CD14-positive monocyte (primary cell): Measurements from ENCODE around the gene ABCG1. TPM values are rescaled to one million over a fixed set of nuclear protein-coding genes. Genes with fewer than 3 reads are reported as not detected.

Experiments used
- DNase-seq, 3 donors: peaks; one replicate each; pipeline ENCODE4 v3.0.0-alpha.2; 2011 to 2022
- H2AFZ ChIP-seq: 2 replicates; pipeline ENCODE4 v1.6.0; 2012; ENCODE audit warnings: mild to moderate bottlenecking, low read depth, low read length, inconsistent platforms; ENCODE audit not compliant: insufficient read depth, poor library complexity, severe bottlenecking
- H3K27ac ChIP-seq, 2 donors: 1 replicate in 1 of 2; 2 replicates in 1 of 2; pipeline ENCODE4 v1.5.1; 2012 to 2013; ENCODE audit warnings: low read length in 2 of 2, control low read depth in 1 of 2, inconsistent platforms in 1 of 2, low read depth in 1 of 2, mild to moderate bottlenecking in 1 of 2
- H3K27me3 ChIP-seq, 2 donors: one replicate each; pipeline versions ENCODE4 v1.6.0 to v1.6.1; 2011 to 2013; ENCODE audit warnings: low read length in 2 of 2; ENCODE audit not compliant: control insufficient read depth in 2 of 2, insufficient read depth in 2 of 2
- H3K36me3 ChIP-seq, 2 donors: replicated peaks in 1 of 2; 1 replicate in 1 of 2; 2 replicates in 1 of 2; pipeline versions ENCODE4 v1.5.1 to v1.6.1; 2012 to 2013; ENCODE audit warnings: low read length in 2 of 2, control low read depth in 1 of 2, inconsistent platforms in 1 of 2, mild to moderate bottlenecking in 1 of 2; ENCODE audit not compliant: insufficient read depth in 2 of 2, control insufficient read depth in 1 of 2
- H3K4me1 ChIP-seq, 2 donors: 1 replicate in 1 of 2; 2 replicates in 1 of 2; pipeline versions ENCODE4 v1.5.1 to v1.6.1; 2012 to 2013; ENCODE audit warnings: low read length in 2 of 2, control low read depth in 1 of 2, inconsistent platforms in 1 of 2, mild to moderate bottlenecking in 1 of 2, moderate library complexity in 1 of 2; ENCODE audit not compliant: insufficient read depth in 2 of 2, control insufficient read depth in 1 of 2
- H3K4me2 ChIP-seq: replicated peaks from 2 replicates; pipeline ENCODE3; 2012; ENCODE audit warnings: low read length, moderate library complexity, mild to moderate bottlenecking; ENCODE audit not compliant: poor library complexity, severe bottlenecking; ENCODE audit errors: extremely low read depth
- H3K4me3 ChIP-seq, 3 experiments: fragments of 200-600 bp in 1 of 3; sonication (generic) in 1 of 3; replicated peaks in 1 of 3; 1 replicate in 2 of 3; 2 replicates in 1 of 3; pipeline ENCODE4 v1.5.1; 2011 to 2013; ENCODE audit warnings: low read length in 3 of 3, mild to moderate bottlenecking in 3 of 3, control low read depth in 2 of 3, low read depth in 2 of 3, inconsistent platforms in 1 of 3, moderate library complexity in 1 of 3
- H3K79me2 ChIP-seq: 2 replicates; pipeline ENCODE4 v1.6.0; 2012; ENCODE audit warnings: mild to moderate bottlenecking, control low read depth, inconsistent platforms, low read length, moderate library complexity; ENCODE audit not compliant: insufficient read depth
- H3K9ac ChIP-seq: 2 replicates; pipeline ENCODE4 v1.6.0; 2017; ENCODE audit warnings: low read length, mild to moderate bottlenecking; ENCODE audit not compliant: insufficient read depth, poor library complexity, severe bottlenecking
- H3K9me3 ChIP-seq, 2 donors: replicated peaks in 1 of 2; 1 replicate in 1 of 2; 2 replicates in 1 of 2; pipeline versions ENCODE4 v1.5.1 to v1.6.1; 2012 to 2013; ENCODE audit warnings: low read length in 2 of 2, control low read depth in 1 of 2; ENCODE audit not compliant: control insufficient read depth in 1 of 2, insufficient read depth in 1 of 2
- H4K20me1 ChIP-seq: 2 replicates; pipeline ENCODE4 v1.6.0; 2012; ENCODE audit warnings: mild to moderate bottlenecking, low read length, control low read depth, moderate library complexity; ENCODE audit not compliant: insufficient read depth
- H3K27ac Mint-ChIP-seq, 7 donors: one replicate each; pipeline ENCODE4 v1.8.0; 2020; ENCODE audit warnings: mild to moderate bottlenecking in 7 of 7, mixed read lengths in 7 of 7, moderate library complexity in 6 of 7, inconsistent platforms in 2 of 7
- H3K27me3 Mint-ChIP-seq, 3 donors: one replicate each; pipeline ENCODE4 v1.8.0; 2021 to 2022; ENCODE audit warnings: low read depth in 3 of 3, mild to moderate bottlenecking in 3 of 3, mixed read lengths in 3 of 3, moderate library complexity in 3 of 3, inconsistent platforms in 1 of 3
- H3K36me3 Mint-ChIP-seq, 2 donors: one replicate each; pipeline ENCODE4 v1.8.0; 2020; ENCODE audit warnings: mixed read lengths in 2 of 2, inconsistent platforms in 1 of 2, mild to moderate bottlenecking in 1 of 2
- H3K4me1 Mint-ChIP-seq: one replicate; pipeline ENCODE4 v1.8.0; 2020; ENCODE audit warnings: mild to moderate bottlenecking, mixed read lengths
- H3K4me3 Mint-ChIP-seq, 2 donors: one replicate each; pipeline ENCODE4 v1.8.0; 2020; ENCODE audit warnings: mild to moderate bottlenecking in 2 of 2, mixed read lengths in 2 of 2, moderate library complexity in 1 of 2
- H3K9me3 Mint-ChIP-seq, 7 donors: one replicate each; pipeline ENCODE4 v1.8.0; 2020 to 2022; ENCODE audit warnings: mixed read lengths in 7 of 7, mild to moderate bottlenecking in 6 of 7, moderate library complexity in 6 of 7, inconsistent platforms in 2 of 7
- WGBS: methylation state at CpG from one replicate; pipeline ENCODE4 v1.1.5; 2013; ENCODE audit warnings: missing lambda C conversion rate; ENCODE audit not compliant: insufficient coverage; 5-methylcytosine and 5-hydroxymethylcytosine counted together
- intact Hi-C, 2 donors: fragments of 100-400 bp; cut with micrococcal nuclease; formaldehyde crosslinking; loops; one replicate each; pipeline versions ENCODE4 v1.15.0 to v1.15.1; 2023
- polyA plus RNA-seq, 3 donors: library from polyadenylated mRNA; depleted of rRNA in 1 of 3; unstranded in 2 of 3; stranded (reverse) in 1 of 3; fragments of 300-500 nt in 2 of 3; fragments of >200 nt in 1 of 3; fragmentation: Illumina TruSeq in 2 of 3; gene quantifications; 1 replicate in 2 of 3; 2 replicates in 1 of 3; pipeline ENCODE4 v1.2.3, GENCODE V29; 2012 to 2021
- TF ChIP-seq, protein P1 (sequence below): fragments of 200-600 bp; IDR thresholded peaks from one replicate; pipeline ENCODE4 v1.8.0; 2022; ENCODE audit warnings: antibody characterized with exemption, mild to moderate bottlenecking

Gene ABCG1
- polyA plus RNA-seq, 3 donors = 3.0 to 5.2 (median 3.5) TPM

DNA sequence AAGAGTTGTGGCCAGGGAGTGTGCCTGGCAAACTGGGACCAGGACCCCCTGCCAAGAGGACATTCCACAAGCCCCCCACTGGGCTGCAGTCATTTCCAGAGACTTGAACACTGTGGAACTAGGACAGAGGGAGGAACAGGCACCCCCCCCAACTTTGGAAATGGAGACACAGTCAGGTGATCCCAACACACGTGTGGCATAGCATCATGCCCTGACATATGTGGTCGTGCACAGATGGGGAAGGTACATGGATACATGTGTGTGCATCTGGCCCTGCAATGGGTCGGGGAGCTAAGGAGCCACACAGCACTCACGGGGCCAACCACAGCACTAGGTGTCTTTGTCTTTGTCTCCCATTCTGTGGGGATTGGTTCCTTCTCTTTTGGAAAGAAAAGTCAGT, 102.9 kb downstream of the ABCG1 start:
- H3K4me2 ChIP-seq = no peak overlapping the region
- peaks cover 0 to 6% (median 0%) of the 10 kb centered on the region in 7 donors for H3K9me3 Mint-ChIP-seq
- TF ChIP-seq, protein P1, sequence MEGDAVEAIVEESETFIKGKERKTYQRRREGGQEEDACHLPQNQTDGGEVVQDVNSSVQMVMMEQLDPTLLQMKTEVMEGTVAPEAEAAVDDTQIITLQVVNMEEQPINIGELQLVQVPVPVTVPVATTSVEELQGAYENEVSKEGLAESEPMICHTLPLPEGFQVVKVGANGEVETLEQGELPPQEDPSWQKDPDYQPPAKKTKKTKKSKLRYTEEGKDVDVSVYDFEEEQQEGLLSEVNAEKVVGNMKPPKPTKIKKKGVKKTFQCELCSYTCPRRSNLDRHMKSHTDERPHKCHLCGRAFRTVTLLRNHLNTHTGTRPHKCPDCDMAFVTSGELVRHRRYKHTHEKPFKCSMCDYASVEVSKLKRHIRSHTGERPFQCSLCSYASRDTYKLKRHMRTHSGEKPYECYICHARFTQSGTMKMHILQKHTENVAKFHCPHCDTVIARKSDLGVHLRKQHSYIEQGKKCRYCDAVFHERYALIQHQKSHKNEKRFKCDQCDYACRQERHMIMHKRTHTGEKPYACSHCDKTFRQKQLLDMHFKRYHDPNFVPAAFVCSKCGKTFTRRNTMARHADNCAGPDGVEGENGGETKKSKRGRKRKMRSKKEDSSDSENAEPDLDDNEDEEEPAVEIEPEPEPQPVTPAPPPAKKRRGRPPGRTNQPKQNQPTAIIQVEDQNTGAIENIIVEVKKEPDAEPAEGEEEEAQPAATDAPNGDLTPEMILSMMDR = no peak
- H3K4me1 ChIP-seq = peaks cover 16 to 22% of the 10 kb centered on the region in 2 donors
- peaks cover 21% of the 10 kb centered on the region for H3K4me1 Mint-ChIP-seq
- H3K36me3 ChIP-seq = no peaks in the 10 kb centered on the region
- no peak overlapping the region for H3K4me3 Mint-ChIP-seq
- H3K4me3 ChIP-seq = no peak overlapping the region
- H4K20me1 ChIP-seq = no peaks in the 10 kb centered on the region
- DNase-seq = no peak
- H3K27me3 ChIP-seq = no peaks in the 10 kb centered on the region
- H3K9ac ChIP-seq = no peak overlapping the region
- H3K9me3 ChIP-seq = no peaks in the 10 kb centered on the region
- H2AFZ ChIP-seq = no peak overlapping the region
- no peaks in the 10 kb centered on the region for H3K36me3 Mint-ChIP-seq
- H3K27me3 Mint-ChIP-seq = peaks cover 0 to 7% (median 7%) of the 10 kb centered on the region in 3 donors
- WGBS = 91% methylated on average over 4 of the region's 4 CpGs
- no peak overlapping the region for H3K27ac ChIP-seq
- no peaks in the 10 kb centered on the region for H3K79me2 ChIP-seq
- intact Hi-C loops = no loop called here
- H3K27ac Mint-ChIP-seq = no peak overlapping the region

DNA sequence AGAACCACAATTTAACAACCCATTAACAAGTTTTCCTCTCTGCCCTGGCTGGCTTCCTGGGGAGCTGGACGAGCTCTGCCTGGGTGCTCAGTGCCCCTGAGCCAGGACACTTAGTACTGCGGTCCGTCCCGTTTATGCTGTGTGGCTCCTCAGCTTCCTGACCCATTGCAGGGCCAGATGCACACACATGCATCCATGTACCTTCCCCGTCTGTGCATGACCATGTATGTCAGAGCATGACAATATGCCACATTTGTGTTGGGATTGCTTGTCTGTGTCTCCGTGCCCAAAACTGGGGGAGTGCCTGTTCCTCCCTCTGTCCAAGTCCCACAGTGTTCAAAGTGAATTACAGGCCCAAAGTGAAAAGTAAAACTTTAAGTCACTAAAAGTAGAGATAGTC, 106.0 kb downstream of the ABCG1 start:
- H2AFZ ChIP-seq = no peak overlapping the region
- no peak overlapping the region for H3K4me2 ChIP-seq
- no peaks in the 10 kb centered on the region for H4K20me1 ChIP-seq
- DNase-seq = no peak
- no peak overlapping the region for H3K4me3 Mint-ChIP-seq
- H3K9ac ChIP-seq = no peak overlapping the region
- H3K79me2 ChIP-seq = no peaks in the 10 kb centered on the region
- H3K27me3 Mint-ChIP-seq = peaks cover 0 to 7% (median 6%) of the 10 kb centered on the region in 3 donors
- H3K4me3 ChIP-seq = no peak overlapping the region
- intact Hi-C loops = no loop called here
- peaks cover 4 to 5% of the 10 kb centered on the region in 2 donors for H3K4me1 ChIP-seq
- no peaks in the 10 kb centered on the region for H3K9me3 ChIP-seq
- peaks cover 0 to 6% (median 2%) of the 10 kb centered on the region in 7 donors for H3K9me3 Mint-ChIP-seq
- H3K36me3 Mint-ChIP-seq = no peaks in the 10 kb centered on the region
- H3K27ac ChIP-seq = no peak overlapping the region
- peaks cover 10% of the 10 kb centered on the region for H3K4me1 Mint-ChIP-seq
- peak overlapping the region in 1 of 7 donors; percentile 17 for H3K27ac Mint-ChIP-seq
- no peaks in the 10 kb centered on the region for H3K36me3 ChIP-seq
- TF ChIP-seq, protein P1 = no peak
- 100% methylated on average over 3 of the region's 6 CpGs for WGBS
- no peaks in the 10 kb centered on the region for H3K27me3 ChIP-seq
